Activated CD8-positive, alpha-beta T cell treated with anti-CD3 and anti-CD28 coated beads, Interleukin-2, amount 10 ng/mL, durations not matched to agents 7 days and 5 days (primary cell): ENCODE measurements around the gene PDPK1. TPM values are rescaled to one million over a fixed set of nuclear protein-coding genes. Genes with fewer than 3 reads are reported as not detected.
A peak's percentile ranks its signal among the peaks of the same experiment; 100 is the strongest.
"Not testable (repeated sequence)": the region's sequence is repeated elsewhere in the genome, so short reads cannot be mapped to it uniquely, and the experiment has no call there.

Experiments used
- ATAC-seq: fragments of 150-1000 bp; cut with Tn5 transposase; one replicate; pipeline ENCODE4 v1.10.0; 2021; ENCODE audit warnings: moderate library complexity
- CTCF ChIA-PET: fragments of 350-600 bp; sonication (Branson Sonifier 250); formaldehyde crosslinking; loops from one replicate; lab custom pipeline; 2021; ENCODE audit warnings: antibody characterized with exemption; lab: Charles Lee
- POLR2A ChIA-PET: fragments of 350-600 bp; sonication (Branson Sonifier 250); formaldehyde crosslinking; loops from one replicate; lab custom pipeline; 2021; ENCODE audit warnings: antibody characterized with exemption; lab: Charles Lee
- DNase-seq: peaks from one replicate; pipeline ENCODE4 v3.0.0-alpha.2; 2020
- H3K27ac Mint-ChIP-seq: one replicate; pipeline ENCODE4 v1.8.0; 2021; ENCODE audit warnings: mild to moderate bottlenecking, mixed read lengths
- H3K27me3 Mint-ChIP-seq: one replicate; pipeline ENCODE4 v1.8.0; 2021; ENCODE audit warnings: low read depth, mixed read lengths
- H3K36me3 Mint-ChIP-seq: one replicate; pipeline ENCODE4 v1.8.0; 2021; ENCODE audit warnings: low read depth, mixed read lengths
- H3K4me1 Mint-ChIP-seq: one replicate; pipeline ENCODE4 v1.8.0; 2021; ENCODE audit warnings: low read depth, mixed read lengths
- H3K4me3 Mint-ChIP-seq: one replicate; pipeline ENCODE4 v1.8.0; 2021; ENCODE audit warnings: mild to moderate bottlenecking, mixed read lengths
- H3K9me3 Mint-ChIP-seq: one replicate; pipeline ENCODE4 v1.8.0; 2022; ENCODE audit warnings: mixed read lengths; ENCODE audit not compliant: insufficient read depth
- total RNA-seq, 2 experiments: library from RNA; stranded (reverse); gene quantifications; one replicate each; pipeline ENCODE4 v1.2.3, GENCODE V29; 2021

PDPK1 gene
- total RNA-seq, 2 experiments from 2014 or later = 41.2 to 49.6 TPM

GRCh38 chr16:2528161-2529060 lies 9.4 kb upstream of the PDPK1 start:
- no peak overlapping the region for H3K4me3 Mint-ChIP-seq
- ChIA-PET POLR2A (interaction anchor here (1.4 kb wide), 1 partner anchor 8 kb away, joined by 5 read pairs; the partner anchor contains the start of gene AMDHD2), CTCF (no interaction called here)
- no peaks in the 10 kb centered on the region for H3K9me3 Mint-ChIP-seq
- no peak overlapping the region for H3K27ac Mint-ChIP-seq
- H3K4me1 Mint-ChIP-seq = peaks cover 22% of the 10 kb centered on the region
- no peak for ATAC-seq
- peaks cover 21% of the 10 kb centered on the region for H3K36me3 Mint-ChIP-seq
- no peak for DNase-seq
- H3K27me3 Mint-ChIP-seq = no peaks in the 10 kb centered on the region

GRCh38 chr16:2529061-2529931 lies 8.5 kb upstream of the PDPK1 start:
- Mint-ChIP-seq H3K27me3 (no peaks in the 10 kb centered on the region), H3K27ac (no peak overlapping the region), H3K4me1 (peaks cover 26% of the 10 kb centered on the region), H3K36me3 (peaks cover 16% of the 10 kb centered on the region), H3K9me3 (no peaks in the 10 kb centered on the region), H3K4me3 (no peak overlapping the region)
- ChIA-PET POLR2A (interaction anchor here (1.4 kb wide), 1 partner anchor 9 kb away, joined by 5 read pairs; the partner anchor contains the start of gene AMDHD2), CTCF (no interaction called here)
- ATAC-seq = no peak
- no peak for DNase-seq

- ATAC-seq (no peak), DNase-seq (no peak)
- Mint-ChIP-seq H3K4me1 (peaks cover 26% of the 10 kb centered on the region), H3K27ac (peak overlapping the region; percentile 100), H3K9me3 (no peaks in the 10 kb centered on the region), H3K27me3 (no peaks in the 10 kb centered on the region), H3K4me3 (no peak overlapping the region), H3K36me3 (peaks cover 10% of the 10 kb centered on the region)
- CTCF ChIA-PET = no interaction called here
- POLR2A ChIA-PET = interaction anchor here (1.1 to 3.7 kb wide), 3 partner anchors 10 to 16 kb away, joined by 4 to 48 read pairs (median 5); partner anchors contain the start of gene AMDHD2
Measured at GRCh38 chr16:2529961-2530628, 7.7 kb upstream of the PDPK1 start.

- no peaks in the 10 kb centered on the region for H3K9me3 Mint-ChIP-seq
- H3K27me3 Mint-ChIP-seq = no peaks in the 10 kb centered on the region
- H3K27ac Mint-ChIP-seq = peak overlapping the region; percentile 100
- DNase-seq (no peak), ATAC-seq (no peak)
- peak overlapping the region; percentile 95 for H3K4me3 Mint-ChIP-seq
- H3K36me3 Mint-ChIP-seq = peaks cover 10% of the 10 kb centered on the region
- H3K4me1 Mint-ChIP-seq = peaks cover 26% of the 10 kb centered on the region
- ChIA-PET POLR2A (interaction anchor here (1.1 to 3.7 kb wide), 2 partner anchors 11 to 16 kb away, joined by 4 to 48 read pairs; partner anchors contain the start of gene AMDHD2), CTCF (no interaction called here)
Measured at GRCh38 chr16:2530629-2531318, 7.0 kb upstream of the PDPK1 start.

- ChIA-PET CTCF (no interaction called here), POLR2A (interaction anchor here (1.1 to 3.7 kb wide), 2 partner anchors 11 to 17 kb away, joined by 4 to 48 read pairs; partner anchors contain the start of gene AMDHD2)
- no peak for ATAC-seq
- H3K4me3 Mint-ChIP-seq = peak within 1 kb of the TSS; percentile 95
- peaks cover 6% of the 10 kb centered on the region for H3K36me3 Mint-ChIP-seq
- peak within 1 kb of the TSS; percentile 100 for H3K27ac Mint-ChIP-seq
- DNase-seq = no peak
- H3K9me3 Mint-ChIP-seq = no peaks in the 10 kb centered on the region
- H3K4me1 Mint-ChIP-seq = peaks cover 28% of the 10 kb centered on the region
- no peaks in the 10 kb centered on the region for H3K27me3 Mint-ChIP-seq
Measured at GRCh38 chr16:2531371-2531695, 6.5 kb upstream of the PDPK1 start, which contains the start of gene CEMP1. Gene CEMP1, minus strand, starts transcription at chr16:2531408. Its CDS starts 335 bp downstream, at chr16:2531073.

GRCh38 chr16:2531696-2532493 lies 5.9 kb upstream of the PDPK1 start:
- ChIA-PET CTCF (interaction anchor here (1.0 kb wide), 1 partner anchor 12 kb away, joined by 4 read pairs; the partner anchor contains the start of gene AMDHD2), POLR2A (interaction anchor here (1.1 to 3.7 kb wide), 3 partner anchors 12 to 17 kb away, joined by 4 to 48 read pairs (median 9); partner anchors contain the start of genes AMDHD2 and ATP6V0C)
- peaks cover 6% of the 10 kb centered on the region for H3K36me3 Mint-ChIP-seq
- ATAC-seq (peak; percentile 93), DNase-seq (peak; percentile 99)
- H3K27me3 Mint-ChIP-seq = no peaks in the 10 kb centered on the region
- H3K4me3 Mint-ChIP-seq = peak overlapping the region; percentile 95
- H3K27ac Mint-ChIP-seq = peak overlapping the region; percentile 100
- peaks cover 32% of the 10 kb centered on the region for H3K4me1 Mint-ChIP-seq
- H3K9me3 Mint-ChIP-seq = no peaks in the 10 kb centered on the region

GRCh38 chr16:2532494-2533141 lies 5.2 kb upstream of the PDPK1 start:
- Mint-ChIP-seq H3K27me3 (no peaks in the 10 kb centered on the region), H3K27ac (peak overlapping the region; percentile 100), H3K9me3 (no peaks in the 10 kb centered on the region), H3K4me1 (peaks cover 36% of the 10 kb centered on the region), H3K4me3 (peak overlapping the region; percentile 95), H3K36me3 (peaks cover 6% of the 10 kb centered on the region)
- ChIA-PET POLR2A (interaction anchor here (1.2 to 3.7 kb wide), 2 partner anchors 13 to 18 kb away, joined by 9 to 48 read pairs; partner anchors contain the start of genes AMDHD2 and ATP6V0C), CTCF (interaction anchor here (0.9 to 1.0 kb wide), 2 partner anchors 12 to 31 kb away, joined by 3 to 4 read pairs; partner anchors contain the start of gene AMDHD2)
- ATAC-seq (peak; percentile 16), DNase-seq (peak; percentile 73)

GRCh38 chr16:2533142-2533755 lies 4.6 kb upstream of the PDPK1 start:
- CTCF ChIA-PET = interaction anchor here (0.6 to 1.0 kb wide), 3 partner anchors 13 to 54 kb away, joined by 3 to 4 read pairs (median 4); partner anchors contain the start of gene AMDHD2
- peaks cover 36% of the 10 kb centered on the region for H3K4me1 Mint-ChIP-seq
- H3K9me3 Mint-ChIP-seq, DNase-seq, H3K36me3 Mint-ChIP-seq, ATAC-seq, H3K27me3 Mint-ChIP-seq: not testable (repeated sequence)
- H3K4me3 Mint-ChIP-seq = peak overlapping the region; percentile 95
- POLR2A ChIA-PET = interaction anchor here (1.2 to 3.7 kb wide), 2 partner anchors 13 to 19 kb away, joined by 9 to 48 read pairs; partner anchors contain the start of genes AMDHD2 and ATP6V0C
- H3K27ac Mint-ChIP-seq = peak overlapping the region; percentile 100

GRCh38 chr16:2533912-2534311 lies 3.9 kb upstream of the PDPK1 start:
- ChIA-PET CTCF (no interaction called here), POLR2A (interaction anchor here (3.7 to 4.2 kb wide), 2 partner anchors 14 kb away, joined by 24 to 48 read pairs; partner anchors contain the start of gene AMDHD2)
- Mint-ChIP-seq H3K36me3 (peaks cover 8% of the 10 kb centered on the region), H3K27ac (peak overlapping the region; percentile 70), H3K27me3 (no peaks in the 10 kb centered on the region), H3K9me3 (no peaks in the 10 kb centered on the region), H3K4me1 (peaks cover 39% of the 10 kb centered on the region), H3K4me3 (peak overlapping the region; percentile 45)
- ATAC-seq = no peak
- no peak for DNase-seq
